Measurements from ENCODE around the gene CDH23. TPM values are rescaled to one million over a fixed set of nuclear protein-coding genes. Genes with fewer than 3 reads are reported as not detected.

Gene CDH23
- total and polyA plus RNA-seq, 2 of the 8 experiments (the other 6 are each of a cell fraction or from before 2014, with no cell fraction given) = 1.9 to 4.9 TPM

- H3K36me3 ChIP-seq (ENCODE audit: control insufficient read depth in 2 of 4, insufficient read depth in 4 of 4, low read length in 3 of 4) = no peaks in the 10 kb centered on the region
- H2AFZ ChIP-seq (ENCODE audit: low read length) = no peak overlapping the region
- 0 out of 2 replicates have a peak overlapping the region, but pooled peaks have one; percentile 55 for H2BK20ac ChIP-seq (ENCODE audit: low read length)
- H3K4me3 ChIP-seq (ENCODE audit: extremely low read depth in 1 of 4, insufficient read depth in 2 of 4, low read depth in 3 of 4, low read length in 4 of 4) = peak overlapping the region in 1 of 4 experiments; percentile 11; a peak in 1 of 8 replicates
- no peak overlapping the region for H4K8ac ChIP-seq (ENCODE audit: extremely low read depth, insufficient read depth, low read length)
- no peaks in the 10 kb centered on the region for H3K79me2 ChIP-seq (ENCODE audit: control insufficient read depth in 1 of 2, insufficient read depth in 2 of 2, low read length in 2 of 2)
- no peaks in the 10 kb centered on the region for H3K79me1 ChIP-seq (ENCODE audit: low read depth, low read length)
- H3K27ac ChIP-seq (ENCODE audit: low read depth, low read length) = no peak overlapping the region
- H2BK15ac ChIP-seq (ENCODE audit: low read length) = no peak overlapping the region
- H3K27me3 ChIP-seq (replicated peaks in 1 of 4; ENCODE audit: control insufficient read depth in 3 of 4, extremely low read depth in 1 of 4, insufficient read depth in 3 of 4, low read length in 3 of 4) = peaks cover 4 to 26% (median 18%) of the 10 kb centered on the region in 4 experiments; a peak in 6 of 7 replicates
- H4K5ac ChIP-seq (ENCODE audit: insufficient read length, low read depth, low read length) = no peak overlapping the region
- no peak overlapping the region; the same call in 1 of the 2 replicates for H2AK5ac ChIP-seq (ENCODE audit: low read depth, low read length)
- FAIRE-seq = peak; percentile 58
- 74% methylated on average over 6 of the region's 6 CpGs; no CpG with 5 or more reads in 1 of the 2 experiments for WGBS, 2 experiments (ENCODE audit: extremely low coverage in 1 of 2, insufficient coverage in 1 of 2, insufficient read length in 1 of 2, insufficient replicate concordance in 2 of 2, low coverage in 1 of 2, low lambda C conversion rate in 2 of 2, missing lambda C conversion rate in 1 of 2)
- ChIA-PET CTCF (ENCODE audit: partially characterized antibody) (interaction anchor here (1.2 to 16.1 kb wide), 9 partner anchors 9 to 77 kb away, joined by 3 to 169 read pairs (median 5); no protein-coding TSS in a partner anchor), POLR2A (ENCODE audit: partially characterized antibody) (interaction anchor here (1.4 kb wide), 1 partner anchor 9 kb away, joined by 7 read pairs; no protein-coding TSS in a partner anchor)
- H3K14ac ChIP-seq (ENCODE audit: insufficient read length) = no peak overlapping the region
- no peaks in the 10 kb centered on the region for H3K9me3 ChIP-seq (ENCODE audit: insufficient read depth in 2 of 2, low read depth in 1 of 2, low read length in 1 of 2)
- no peak overlapping the region; the same call in 1 of the 2 replicates for H3K18ac ChIP-seq (ENCODE audit: extremely low read depth, low read length)
- H3K4me2 ChIP-seq (ENCODE audit: insufficient read depth in 1 of 2, low read depth in 2 of 2, low read length in 2 of 2) = peak overlapping the region; percentile 11 to 14; a peak in 2 of 4 replicates
- H3K4ac ChIP-seq (replicated peaks; ENCODE audit: insufficient read length, low read depth, low read length) = no peak overlapping the region
- H3K56ac ChIP-seq (replicated peaks; ENCODE audit: insufficient read length, low read depth, low read length) = no peak overlapping the region
- no peak overlapping the region for H3K23ac ChIP-seq (ENCODE audit: insufficient read length)
- no peaks in the 10 kb centered on the region for H4K20me1 ChIP-seq (replicated peaks in 1 of 2; ENCODE audit: control insufficient read depth in 1 of 2, insufficient read depth in 2 of 2, low read length in 2 of 2)
- H2BK120ac ChIP-seq (replicated peaks; ENCODE audit: low read depth, low read length) = no peak overlapping the region
- H2BK12ac ChIP-seq (ENCODE audit: low read depth, low read length) = peak overlapping the region; percentile 71; the same call in 1 of the 2 replicates
- peaks cover 10 to 54% (median 37%) of the 10 kb centered on the region in 4 experiments for H3K4me1 ChIP-seq (replicated peaks in 1 of 4; ENCODE audit: control insufficient read depth in 3 of 4, insufficient read depth in 4 of 4, low read length in 3 of 4)
- H3K9ac ChIP-seq (replicated peaks in 1 of 4; ENCODE audit: extremely low read depth in 1 of 4, low read depth in 3 of 4, low read length in 3 of 4) = no peak overlapping the region
- DNase-seq (ENCODE audit: low read depth in 1 of 2, low spot score in 2 of 2) = no peak
- TF ChIP-seq POU5F1 (IDR thresholded peaks at IDR 0.05; ENCODE audit: low read depth, low read length) (no peak), KDM4A (IDR thresholded peaks at IDR 0.05; ENCODE audit: low read depth, low read length, severe bottlenecking) (no peak), SIRT6 (IDR thresholded peaks at IDR 0.05; ENCODE audit: low read length) (no peak), SAP30 (IDR thresholded peaks at IDR 0.05; ENCODE audit: insufficient read depth, insufficient replicate concordance, low read length) (no peak), CBX5 (IDR thresholded peaks at IDR 0.05; ENCODE audit: low read depth, low read length) (no peak), RAD21 (IDR thresholded peaks at IDR 0.05 in 1 of 2, conservative IDR thresholded peaks at IDR 0.05 in 1 of 2; ENCODE audit: low read depth in 2 of 2, low read length in 2 of 2) (no peak), SUZ12 (IDR thresholded peaks at IDR 0.05; ENCODE audit: low read length) (no peak)
- no peak overlapping the region for H4K91ac ChIP-seq (replicated peaks; ENCODE audit: insufficient read length, low read length)
- no peak overlapping the region for H2BK5ac ChIP-seq (ENCODE audit: low read depth, low read length)
- H3K23me2 ChIP-seq (ENCODE audit: low read depth, low read length) = no peaks in the 10 kb centered on the region; the same call in 1 of the 2 replicates
Measured at GRCh38 chr10:71631007-71631861, 234.5 kb downstream of the CDH23 start.
